Smooth muscle cell of bladder (primary cell): ENCODE measurements around the gene FXYD1. TPM values are rescaled to one million over a fixed set of nuclear protein-coding genes. Genes with fewer than 3 reads are reported as not detected.

Experiments
- total RNA-seq: library from RNA; depleted of rRNA; stranded (reverse); fragments of >200 nt; gene quantifications from 2 replicates; pipeline ENCODE4 v1.2.3, GENCODE V29; 2014

The FXYD1 gene
- total RNA-seq = 2.4 and 2.6 TPM in 2 replicates

GRCh38 chr19:35138305-35138892 is at the start of gene FXYD1:
Gene FXYD1 (plus strand): TSS chr19:35138824. CDS start chr19:35140080, 1,256 bp downstream.

DNA sequence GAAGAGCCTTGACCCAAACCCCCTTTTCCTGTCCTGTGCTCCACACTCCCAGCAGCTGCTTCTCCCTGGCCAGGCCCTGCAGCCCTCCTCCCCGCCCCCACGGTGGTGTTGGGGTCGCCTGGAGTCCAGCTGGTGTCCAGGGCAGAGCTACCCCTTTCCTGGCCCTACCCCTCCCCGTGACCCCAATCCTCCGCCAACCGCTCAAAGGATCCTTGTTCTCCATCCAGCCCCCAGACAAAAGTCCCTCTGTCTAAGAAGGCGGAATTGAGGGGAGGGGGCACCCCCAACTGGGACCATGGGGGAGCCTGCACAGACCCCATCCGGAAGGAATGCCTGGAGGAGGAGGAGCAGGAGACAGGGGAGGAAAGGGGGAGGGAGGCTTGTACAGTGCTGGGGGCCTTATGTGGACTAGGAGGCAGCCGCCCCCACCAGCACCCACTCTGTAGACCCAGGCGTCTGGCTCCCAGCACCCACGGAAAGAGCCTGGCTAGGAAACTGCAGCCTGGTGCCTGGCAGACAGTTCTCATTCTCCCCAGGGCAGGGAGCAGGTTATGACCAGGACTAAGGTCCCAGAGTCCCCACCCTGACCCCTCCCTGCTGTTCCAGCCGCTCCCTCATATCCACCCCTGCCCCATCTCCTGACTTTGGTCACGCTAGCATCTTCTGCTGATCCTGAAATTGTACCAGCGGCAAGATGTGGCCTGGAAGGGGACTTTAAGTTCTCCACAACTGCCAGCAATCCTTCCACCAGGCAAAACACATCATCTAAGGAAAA is 23.3 kb upstream of the FXYD1 start, which contains the start of gene FXYD3:
TSS of gene FXYD3 (plus strand) at position 647 of the 775 bp plus-strand sequence. CDS start 3,554 bp downstream, outside the sequence.

DNA sequence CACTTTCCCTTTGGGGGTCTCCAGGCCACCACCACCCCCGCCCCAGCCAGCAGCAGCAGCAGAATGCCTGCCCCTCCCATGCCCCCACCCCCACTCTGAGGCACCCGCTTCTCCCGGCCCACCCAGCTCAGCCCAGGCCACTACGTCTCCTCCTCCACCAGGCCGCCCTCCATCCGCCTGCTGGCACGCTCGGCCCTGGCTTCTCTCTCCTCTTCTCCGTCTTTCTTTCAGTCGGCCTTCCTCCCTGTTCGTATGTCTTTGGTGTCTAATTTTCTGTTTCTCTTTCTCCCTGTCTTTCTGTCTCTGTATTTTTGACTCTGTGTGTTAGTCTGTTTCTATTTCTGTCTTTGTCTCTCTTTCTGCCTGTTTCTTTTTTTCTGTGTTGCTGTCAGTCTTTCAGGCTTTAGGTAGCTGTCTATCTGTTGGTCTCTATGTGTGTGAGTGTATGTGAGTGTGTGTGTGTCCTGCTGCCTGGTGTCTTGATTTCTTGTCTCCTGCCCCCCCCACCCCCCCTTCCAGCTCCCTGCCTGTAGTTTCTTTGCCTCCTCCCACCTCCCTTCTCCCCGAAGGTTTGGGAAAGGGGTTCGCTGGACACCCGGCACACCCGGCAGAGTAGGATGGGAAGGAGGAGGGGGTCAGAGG is 3.9 kb upstream of the FXYD1 start, which contains the start of gene LGI4:
TSS of gene LGI4 (minus strand) at position 459 of the 642 bp plus-strand sequence. CDS start at position 80, 379 bp downstream.

DNA sequence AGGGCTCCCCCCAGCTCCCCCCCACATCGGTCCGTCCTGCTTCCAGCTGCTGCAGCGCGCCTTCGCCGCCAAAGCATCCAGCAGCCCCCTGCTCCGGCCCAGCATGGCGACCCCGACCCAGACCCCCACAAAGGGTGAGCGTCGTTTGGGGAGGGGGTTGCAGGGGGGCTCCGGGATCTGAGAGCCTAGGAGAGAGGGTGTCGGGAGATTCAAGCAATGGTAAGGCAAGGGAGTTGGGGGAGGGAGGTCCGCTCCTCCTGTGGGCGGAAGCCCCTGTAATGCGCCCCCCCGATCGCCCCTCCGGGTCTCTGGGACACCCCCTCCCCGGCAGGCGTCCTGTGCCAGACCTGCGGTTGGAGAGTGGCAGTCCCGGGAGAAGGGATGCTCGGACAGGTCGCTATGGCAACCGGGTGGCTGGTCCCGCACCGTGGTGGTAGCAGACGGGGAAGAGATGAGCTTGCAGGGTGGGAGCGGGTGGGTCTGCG is 4.6 kb downstream of the FXYD1 start, which contains the start of gene FXYD7:
TSS of gene FXYD7 (plus strand) at position 25 of the 485 bp plus-strand sequence. CDS start at position 104, 79 bp downstream.

DNA sequence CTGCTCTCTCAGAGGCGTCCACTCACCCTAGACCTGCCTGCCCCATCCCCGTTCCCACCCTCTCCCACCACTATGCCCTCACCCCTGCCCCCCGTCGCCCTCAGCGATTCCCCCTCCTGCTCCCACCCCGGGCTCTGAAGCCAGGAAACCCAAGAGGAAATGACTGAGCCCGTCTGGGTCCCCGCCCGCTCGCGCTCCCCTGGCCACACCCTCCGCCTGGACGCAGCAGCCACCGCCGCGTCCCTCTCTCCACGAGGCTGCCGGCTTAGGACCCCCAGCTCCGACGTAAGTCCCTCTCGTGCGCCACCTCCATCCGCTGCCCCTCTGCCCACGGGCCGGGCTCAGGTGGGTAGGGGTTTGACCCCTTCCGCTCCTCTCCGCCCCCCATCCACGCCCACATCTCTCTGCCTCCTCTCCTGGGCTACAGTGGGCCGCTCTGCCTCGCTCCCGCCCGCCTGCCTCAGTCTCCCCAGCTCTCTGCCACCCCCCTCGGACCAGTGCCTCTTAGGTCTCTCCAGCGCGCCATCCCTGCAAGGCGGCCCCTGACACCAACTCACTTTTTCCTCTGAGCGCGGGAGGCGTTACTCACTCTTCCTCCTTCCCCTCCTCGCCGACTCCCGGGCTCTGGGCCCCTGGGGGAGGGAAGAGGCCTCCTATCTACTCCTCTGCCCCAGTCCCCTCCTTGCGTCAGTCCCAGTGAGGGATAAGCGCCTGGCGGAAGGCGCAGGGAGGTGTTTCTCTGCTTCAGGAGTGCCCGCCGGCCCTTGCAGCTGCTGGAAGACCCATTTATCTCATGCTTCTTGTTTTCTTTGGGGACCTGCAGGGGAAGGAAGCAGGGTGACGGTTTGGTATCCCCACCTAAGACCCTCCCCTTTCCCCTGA is 16.1 kb downstream of the FXYD1 start, which contains the start of gene FXYD5:
TSS of gene FXYD5 (plus strand) at position 211 of the 882 bp plus-strand sequence. CDS start 816 bp downstream, outside the sequence.

Other genes starting within 250 kb of the FXYD1 start
- gene ZNF30, start 211.9 kb upstream of the FXYD1 start, total RNA-seq = 2.2 and 2.3 TPM in 2 replicates
- 3.7 and 4.2 TPM in 2 replicates for gene ZNF792, start 174.6 kb upstream of the FXYD1 start, total RNA-seq
- 22.7 and 24.0 TPM in 2 replicates for gene GRAMD1A, start 138.5 kb upstream of the FXYD1 start, total RNA-seq
- gene SCN1B, start 108.4 kb upstream of the FXYD1 start, total RNA-seq = 6.0 and 8.1 TPM in 2 replicates
- gene HPN, start 97.1 kb upstream of the FXYD1 start, total RNA-seq = under 0.01 and 0.18 TPM in 2 replicates
- gene FXYD3, start 23.0 kb upstream of the FXYD1 start, total RNA-seq = 0.37 TPM in 1 of 2 replicates, not detected in the other
- 0.28 and 0.46 TPM in 2 replicates for gene LGI4, start 3.8 kb upstream of the FXYD1 start, total RNA-seq
- not detected in 2 replicates for gene FXYD7, start 4.4 kb downstream of the FXYD1 start, total RNA-seq
- 24.1 and 24.6 TPM in 2 replicates for gene FXYD5, start 15.9 kb downstream of the FXYD1 start, total RNA-seq
- gene FAM187B, start 89.9 kb downstream of the FXYD1 start, total RNA-seq = not detected in 2 replicates
- 0.28 and 0.55 TPM in 2 replicates for gene LSR, start 110.2 kb downstream of the FXYD1 start, total RNA-seq
- 37.0 and 55.7 TPM in 2 replicates for gene USF2, start 130.1 kb downstream of the FXYD1 start, total RNA-seq
- gene HAMP, start 143.7 kb downstream of the FXYD1 start, total RNA-seq = under 0.01 TPM in 2 replicates
- gene MAG, start 153.3 kb downstream of the FXYD1 start, total RNA-seq = not detected in 2 replicates
- 0.09 and 0.14 TPM in 2 replicates for gene CD22, start 190.4 kb downstream of the FXYD1 start, total RNA-seq
- gene FFAR1, start 209.1 kb downstream of the FXYD1 start, total RNA-seq = not detected in 2 replicates
- gene FFAR3, start 219.6 kb downstream of the FXYD1 start, total RNA-seq = 0.09 and 0.14 TPM in 2 replicates
- gene GPR42, start 232.2 kb downstream of the FXYD1 start, total RNA-seq = not detected in 2 replicates